NB4 (cell line): ENCODE data around the gene FSTL5.

Experiments
- CTCF ChIP-seq: IDR thresholded peaks from one replicate; pipeline ENCODE4 v1.5.1; 2012; ENCODE audit warnings: low read depth, low read length
- MAX ChIP-seq: IDR thresholded peaks from 2 replicates; pipeline ENCODE4 v1.6.1; 2011; ENCODE audit warnings: low read depth, low read length
- MYC ChIP-seq: IDR thresholded peaks from 2 replicates; pipeline ENCODE4 v1.6.1; 2011; ENCODE audit warnings: low read depth, low read length
- POLR2A ChIP-seq: IDR thresholded peaks from 2 replicates; pipeline ENCODE4 v1.6.1; 2011; ENCODE audit warnings: mild to moderate bottlenecking; ENCODE audit not compliant: insufficient read length; ENCODE audit errors: extremely low read depth

- TF ChIP-seq MAX (no peak), CTCF (no peak), POLR2A (no peak), MYC (no peak)
Measured at GRCh38 chr4:161920304-161921052, 243.3 kb downstream of the FSTL5 start.
